IMR-90 (cell line): ENCODE measurements around the gene C17orf107.

Experiments used
- POLR2A ChIP-seq: IDR thresholded peaks from 2 replicates; pipeline ENCODE4 v1.6.1; 2012; ENCODE audit warnings: mild to moderate bottlenecking, low read depth, low read length
- RAD21 ChIP-seq: IDR thresholded peaks from 2 replicates; pipeline ENCODE4 v1.6.1; 2012; ENCODE audit warnings: low read length, improper control_type of control experiment
- TF ChIP-seq, protein P1 (sequence below): conservative IDR thresholded peaks from 2 replicates; pipeline ENCODE4 v1.5.1; 2012; ENCODE audit warnings: mild to moderate bottlenecking, low read depth, low read length, improper control_type of control experiment

DNA sequence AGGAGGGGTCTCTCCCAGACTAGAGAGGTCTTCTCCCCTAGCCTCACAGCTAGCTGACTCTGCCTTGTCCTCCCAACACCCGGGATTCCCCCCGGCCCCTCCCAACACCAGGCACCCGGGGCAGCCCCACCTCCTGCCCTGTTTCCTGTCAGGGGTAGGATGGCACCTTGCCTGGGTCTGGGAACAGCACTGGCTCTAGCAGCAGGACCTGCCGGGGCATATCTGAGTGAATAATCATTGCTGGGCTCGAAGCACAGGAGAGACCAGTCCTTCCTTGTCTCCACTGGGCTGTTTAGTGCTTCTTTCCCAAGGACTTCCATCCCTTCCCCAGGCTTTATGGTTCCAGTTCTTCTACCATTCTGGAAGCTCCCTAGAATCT lies 40.5 kb upstream of the C17orf107 start:
- TF ChIP-seq, protein P1, sequence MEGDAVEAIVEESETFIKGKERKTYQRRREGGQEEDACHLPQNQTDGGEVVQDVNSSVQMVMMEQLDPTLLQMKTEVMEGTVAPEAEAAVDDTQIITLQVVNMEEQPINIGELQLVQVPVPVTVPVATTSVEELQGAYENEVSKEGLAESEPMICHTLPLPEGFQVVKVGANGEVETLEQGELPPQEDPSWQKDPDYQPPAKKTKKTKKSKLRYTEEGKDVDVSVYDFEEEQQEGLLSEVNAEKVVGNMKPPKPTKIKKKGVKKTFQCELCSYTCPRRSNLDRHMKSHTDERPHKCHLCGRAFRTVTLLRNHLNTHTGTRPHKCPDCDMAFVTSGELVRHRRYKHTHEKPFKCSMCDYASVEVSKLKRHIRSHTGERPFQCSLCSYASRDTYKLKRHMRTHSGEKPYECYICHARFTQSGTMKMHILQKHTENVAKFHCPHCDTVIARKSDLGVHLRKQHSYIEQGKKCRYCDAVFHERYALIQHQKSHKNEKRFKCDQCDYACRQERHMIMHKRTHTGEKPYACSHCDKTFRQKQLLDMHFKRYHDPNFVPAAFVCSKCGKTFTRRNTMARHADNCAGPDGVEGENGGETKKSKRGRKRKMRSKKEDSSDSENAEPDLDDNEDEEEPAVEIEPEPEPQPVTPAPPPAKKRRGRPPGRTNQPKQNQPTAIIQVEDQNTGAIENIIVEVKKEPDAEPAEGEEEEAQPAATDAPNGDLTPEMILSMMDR: no peak
- TF ChIP-seq RAD21 (no peak), POLR2A (no peak)
